KMS-11 (cell line): ENCODE results near the gene FGFR4.

Experiments used
- H2AFZ ChIP-seq: fragments of 200-600 bp; sonication (generic); 2 replicates; pipeline ENCODE4 v1.6.1; 2016; ENCODE audit warnings: antibody characterized with exemption, mixed run types, low read depth
- H3K27ac ChIP-seq: fragments of 200-600 bp; sonication (generic); 2 replicates; pipeline ENCODE4 v1.6.1; 2016; ENCODE audit warnings: mild to moderate bottlenecking, mixed run types
- H3K27me3 ChIP-seq: fragments of 200-600 bp; sonication (generic); 2 replicates; pipeline ENCODE4 v1.6.1; 2017; ENCODE audit warnings: mild to moderate bottlenecking, low read depth, mixed run types, moderate library complexity; ENCODE audit not compliant: insufficient read depth
- H3K36me3 ChIP-seq: fragments of 200-600 bp; sonication (generic); 2 replicates; pipeline ENCODE4 v1.6.1; 2017; ENCODE audit warnings: mild to moderate bottlenecking, mixed run types; ENCODE audit not compliant: insufficient read depth
- H3K4me1 ChIP-seq: fragments of 200-600 bp; sonication (generic); 2 replicates; pipeline ENCODE4 v1.6.1; 2016; ENCODE audit warnings: mild to moderate bottlenecking, low read depth, mixed run types; ENCODE audit not compliant: poor library complexity, severe bottlenecking
- H3K4me2 ChIP-seq: fragments of 200-600 bp; sonication (generic); 2 replicates; pipeline ENCODE4 v1.7.0; 2016; ENCODE audit warnings: mild to moderate bottlenecking, mixed run types
- H3K4me3 ChIP-seq: fragments of 200-600 bp; sonication (generic); IDR thresholded peaks from 2 replicates; pipeline ENCODE4 v1.6.1; 2017; ENCODE audit warnings: low read depth, low read length, mixed read lengths; ENCODE audit not compliant: insufficient read depth
- H3K79me2 ChIP-seq: fragments of 200-600 bp; sonication (generic); 2 replicates; pipeline ENCODE4 v1.6.1; 2016; ENCODE audit warnings: low read depth, mixed run types; ENCODE audit not compliant: insufficient read depth
- H3K9ac ChIP-seq: fragments of 200-600 bp; sonication (generic); 2 replicates; pipeline ENCODE4 v1.6.1; 2016; ENCODE audit warnings: mild to moderate bottlenecking, mixed run types
- H4K20me1 ChIP-seq: fragments of 200-600 bp; sonication (generic); 2 replicates; pipeline ENCODE4 v1.6.1; 2016; ENCODE audit warnings: mild to moderate bottlenecking, mixed run types; ENCODE audit not compliant: insufficient read depth
- TF ChIP-seq, protein P1 (sequence below): fragments of 200-600 bp; sonication (generic); conservative IDR thresholded peaks from 2 replicates; pipeline ENCODE4 v1.6.1; 2017; ENCODE audit warnings: low read depth, mild to moderate bottlenecking, antibody characterized with exemption, low read length, moderate library complexity, mixed read lengths

FGFR4 gene

DNA sequence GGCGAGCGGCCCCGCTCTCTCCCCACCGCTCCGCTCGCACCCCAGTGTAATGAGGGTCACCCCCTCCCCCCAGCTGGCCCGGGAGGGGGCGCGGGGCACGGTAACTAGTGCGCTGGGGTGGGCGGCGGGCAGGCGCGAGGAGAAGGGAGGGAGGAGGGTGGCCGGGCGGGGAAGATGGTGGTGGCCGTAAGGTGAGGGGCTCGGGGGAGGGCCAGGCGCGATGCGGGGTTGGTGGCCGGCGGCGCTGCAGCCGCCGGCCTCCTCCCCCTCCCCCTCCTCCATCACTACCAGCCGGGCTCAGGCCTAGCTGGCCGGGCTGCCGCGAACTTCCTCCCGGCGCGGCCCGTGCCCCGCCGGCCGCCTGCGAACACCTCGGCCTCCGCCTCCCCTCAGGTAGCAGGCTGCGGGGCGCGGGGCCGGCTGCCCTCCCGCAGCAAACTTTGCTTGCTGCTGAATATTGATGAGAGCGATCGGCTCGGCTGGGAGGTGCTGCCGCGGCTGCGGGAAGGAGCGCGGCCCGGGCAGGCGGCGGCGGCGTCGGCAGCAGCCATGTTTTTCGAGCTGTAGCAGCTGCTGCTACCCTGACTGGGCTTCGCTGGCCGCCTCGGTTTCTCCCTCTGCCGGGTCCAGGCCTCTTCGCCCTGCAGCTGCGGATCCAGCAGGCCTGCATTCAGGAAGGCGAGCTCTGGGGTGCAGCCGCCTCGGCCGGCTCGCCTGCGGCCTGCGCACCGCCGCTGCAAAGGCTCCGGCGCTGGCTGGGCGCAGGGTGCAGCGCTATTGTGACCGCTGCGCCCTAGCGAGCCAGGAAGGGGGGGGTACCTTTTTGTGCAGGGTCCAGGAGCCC is 47.4 kb downstream of the FGFR4 start:
- Histone ChIP-seq H3K4me1 (peaks cover 26% of the 10 kb centered on the region), H3K27ac (peak overlapping the region; percentile 48), H3K4me2 (peak overlapping the region; percentile 91), H3K79me2 (peaks cover 19% of the 10 kb centered on the region; the same call in 1 of the 2 replicates), H3K4me3 (no peak overlapping the region), H3K9ac (peak overlapping the region; percentile 92), H3K36me3 (no peaks in the 10 kb centered on the region), H4K20me1 (no peaks in the 10 kb centered on the region), H2AFZ (peak overlapping the region; percentile 67), H3K27me3 (no peaks in the 10 kb centered on the region)
- TF ChIP-seq, protein P1, sequence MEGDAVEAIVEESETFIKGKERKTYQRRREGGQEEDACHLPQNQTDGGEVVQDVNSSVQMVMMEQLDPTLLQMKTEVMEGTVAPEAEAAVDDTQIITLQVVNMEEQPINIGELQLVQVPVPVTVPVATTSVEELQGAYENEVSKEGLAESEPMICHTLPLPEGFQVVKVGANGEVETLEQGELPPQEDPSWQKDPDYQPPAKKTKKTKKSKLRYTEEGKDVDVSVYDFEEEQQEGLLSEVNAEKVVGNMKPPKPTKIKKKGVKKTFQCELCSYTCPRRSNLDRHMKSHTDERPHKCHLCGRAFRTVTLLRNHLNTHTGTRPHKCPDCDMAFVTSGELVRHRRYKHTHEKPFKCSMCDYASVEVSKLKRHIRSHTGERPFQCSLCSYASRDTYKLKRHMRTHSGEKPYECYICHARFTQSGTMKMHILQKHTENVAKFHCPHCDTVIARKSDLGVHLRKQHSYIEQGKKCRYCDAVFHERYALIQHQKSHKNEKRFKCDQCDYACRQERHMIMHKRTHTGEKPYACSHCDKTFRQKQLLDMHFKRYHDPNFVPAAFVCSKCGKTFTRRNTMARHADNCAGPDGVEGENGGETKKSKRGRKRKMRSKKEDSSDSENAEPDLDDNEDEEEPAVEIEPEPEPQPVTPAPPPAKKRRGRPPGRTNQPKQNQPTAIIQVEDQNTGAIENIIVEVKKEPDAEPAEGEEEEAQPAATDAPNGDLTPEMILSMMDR: no peak

DNA sequence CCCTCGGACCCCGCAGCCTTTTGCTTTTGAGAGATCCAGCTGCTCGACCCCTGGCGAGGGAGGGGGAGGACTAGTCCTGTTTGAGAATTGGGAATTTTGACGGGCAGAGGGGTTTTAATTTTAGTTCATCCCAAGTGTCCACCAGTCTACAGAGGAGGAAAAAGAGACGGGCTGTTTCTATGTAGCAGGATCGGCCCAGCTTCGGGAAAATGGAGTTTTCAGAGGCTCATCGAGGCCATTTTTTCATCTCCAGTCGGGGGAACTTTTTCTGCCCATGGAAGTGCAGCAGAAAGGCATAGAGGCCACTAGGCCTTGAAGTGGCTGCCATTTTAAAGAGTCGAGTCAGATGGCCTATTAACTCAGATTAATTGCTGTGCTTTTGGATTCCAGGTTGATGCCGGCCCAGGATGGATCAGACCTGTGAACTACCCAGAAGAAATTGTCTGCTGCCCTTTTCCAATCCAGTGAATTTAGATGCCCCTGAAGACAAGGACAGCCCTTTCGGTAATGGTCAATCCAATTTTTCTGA is 48.0 kb downstream of the FGFR4 start:
- peak overlapping the region; percentile 67 for H2AFZ ChIP-seq
- H3K27me3 ChIP-seq: no peaks in the 10 kb centered on the region
- H3K9ac ChIP-seq: peak overlapping the region; percentile 92
- peaks cover 19% of the 10 kb centered on the region; the same call in 1 of the 2 replicates for H3K79me2 ChIP-seq
- H4K20me1 ChIP-seq: no peaks in the 10 kb centered on the region
- H3K4me3 ChIP-seq: no peak overlapping the region
- peak overlapping the region; percentile 48 for H3K27ac ChIP-seq
- TF ChIP-seq, protein P1: no peak
- H3K4me1 ChIP-seq: peaks cover 26% of the 10 kb centered on the region
- peak overlapping the region; percentile 91 for H3K4me2 ChIP-seq
- no peaks in the 10 kb centered on the region for H3K36me3 ChIP-seq

DNA sequence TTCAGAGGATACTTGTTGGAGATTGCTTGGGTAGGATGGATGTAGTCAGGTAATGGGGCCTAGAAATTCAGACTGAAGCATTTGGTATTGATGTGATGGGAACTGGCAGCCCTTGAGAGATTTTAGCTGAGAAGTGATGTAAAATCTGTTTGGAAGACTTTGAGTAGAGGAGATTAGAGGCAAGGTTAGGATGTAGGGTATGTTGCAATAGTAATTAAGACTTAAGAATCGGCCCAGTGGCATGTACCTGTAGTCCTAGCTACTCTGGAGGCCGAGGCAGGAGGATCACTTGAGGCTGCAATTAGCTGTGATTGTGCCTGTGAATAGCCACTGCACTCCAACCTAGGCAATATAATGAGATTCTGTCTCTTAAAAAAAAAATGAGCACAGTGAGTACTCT is 53.6 kb downstream of the FGFR4 start:
- H3K9ac ChIP-seq: no peak overlapping the region
- no peaks in the 10 kb centered on the region for H3K27me3 ChIP-seq
- no peak overlapping the region for H3K27ac ChIP-seq
- H3K4me1 ChIP-seq: peaks cover 22% of the 10 kb centered on the region
- TF ChIP-seq, protein P1: no peak
- peaks cover 27% of the 10 kb centered on the region; the same call in 1 of the 2 replicates for H3K79me2 ChIP-seq
- H4K20me1 ChIP-seq: no peaks in the 10 kb centered on the region
- no peak overlapping the region for H3K4me3 ChIP-seq
- no peak overlapping the region for H3K4me2 ChIP-seq
- H3K36me3 ChIP-seq: no peaks in the 10 kb centered on the region
- H2AFZ ChIP-seq: no peak overlapping the region

DNA sequence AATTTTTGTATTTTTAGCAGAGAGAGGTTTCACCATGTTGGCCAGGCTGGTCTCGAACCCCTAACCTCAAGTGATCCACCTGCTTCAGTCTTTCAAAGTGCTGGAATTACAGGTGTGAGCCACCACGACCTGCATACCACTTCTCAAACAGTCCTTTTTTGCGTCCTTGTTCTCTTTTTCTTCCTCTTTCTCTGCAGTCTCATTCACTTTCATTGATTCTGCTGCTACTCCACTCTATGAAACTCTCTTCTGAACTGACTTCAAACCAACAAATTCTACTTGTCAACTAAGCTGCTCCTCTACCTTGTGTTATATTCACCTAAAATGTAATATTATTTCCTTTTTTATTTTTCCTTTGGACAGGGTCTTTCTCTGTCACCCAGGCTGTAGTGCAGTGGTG is 54.8 kb downstream of the FGFR4 start:
- Histone ChIP-seq H3K79me2 (peaks cover 26% of the 10 kb centered on the region; the same call in 1 of the 2 replicates), H3K4me3 (no peak overlapping the region), H3K27me3 (no peaks in the 10 kb centered on the region), H4K20me1 (no peaks in the 10 kb centered on the region), H3K4me2 (no peak overlapping the region), H3K4me1 (peaks cover 10% of the 10 kb centered on the region), H3K36me3 (no peaks in the 10 kb centered on the region), H3K9ac (no peak overlapping the region), H2AFZ (no peak overlapping the region), H3K27ac (no peak overlapping the region)
- TF ChIP-seq, protein P1: no peak
